Measurements from ENCODE around the gene MSI2.

Gene MSI2

DNA sequence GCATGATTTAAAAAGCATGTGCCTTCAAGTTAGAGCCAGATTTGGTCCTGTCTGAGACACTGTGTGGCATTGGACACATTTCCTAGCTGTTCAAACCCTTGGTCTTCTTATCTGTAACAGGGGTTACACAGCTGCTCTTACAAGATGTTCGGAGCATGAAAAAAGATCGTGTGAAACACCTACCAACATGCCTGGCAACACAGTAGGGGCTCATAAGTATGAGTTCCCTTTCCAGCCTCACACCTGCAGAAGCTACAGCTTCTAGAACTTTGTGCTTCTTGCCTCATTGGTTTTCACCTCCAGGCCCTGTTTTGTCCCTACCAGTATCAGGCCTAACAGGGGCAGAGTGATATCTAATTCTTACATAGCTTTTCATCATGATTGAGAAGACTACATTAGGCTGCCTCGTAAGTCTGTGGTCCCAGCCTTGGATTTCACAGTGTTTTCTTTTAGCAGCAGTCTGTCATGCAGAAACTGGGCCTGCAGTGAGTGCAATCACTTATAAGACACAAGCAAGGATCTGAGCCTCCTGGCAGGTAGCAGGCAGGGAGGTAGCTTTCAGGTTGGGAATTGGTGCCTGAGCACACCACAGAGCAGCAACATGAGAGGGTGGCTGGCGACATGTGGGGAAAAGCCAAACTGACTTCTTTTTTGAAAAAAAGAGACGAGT, 410.0 kb downstream of the MSI2 start:
- peak; percentile 40 for ATAC-seq
- peak overlapping the region; percentile 57 for H3K27ac Mint-ChIP-seq
- H3K4me1 Mint-ChIP-seq = peaks cover 34% of the 10 kb centered on the region
- H3K4me3 Mint-ChIP-seq = no peak overlapping the region
- no peaks in the 10 kb centered on the region for H3K9me3 Mint-ChIP-seq
- H3K27me3 Mint-ChIP-seq = no peaks in the 10 kb centered on the region
- H3K36me3 Mint-ChIP-seq = peaks cover 6% of the 10 kb centered on the region

DNA sequence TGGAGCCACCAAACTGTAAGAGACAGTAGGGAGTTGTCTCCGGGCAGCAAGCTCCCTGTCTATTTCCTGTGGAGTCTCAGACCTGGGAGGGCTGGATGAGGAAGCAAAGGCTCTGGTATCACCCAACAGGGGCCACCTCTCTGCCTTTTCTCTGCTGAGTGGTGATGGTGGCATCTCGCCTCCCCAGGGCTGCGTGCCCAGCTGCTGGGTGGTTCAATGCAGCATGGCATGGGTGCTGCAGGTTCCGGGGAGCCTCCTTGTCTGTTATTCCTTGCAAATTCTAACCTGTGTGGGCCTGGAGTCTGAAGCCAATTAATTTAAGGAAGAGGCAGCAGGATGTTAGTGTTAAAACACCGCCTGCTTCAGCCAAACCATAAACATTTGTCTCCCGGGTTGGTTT, 410.6 kb downstream of the MSI2 start:
- Mint-ChIP-seq H3K4me3 (no peak overlapping the region), H3K9me3 (no peaks in the 10 kb centered on the region), H3K36me3 (no peaks in the 10 kb centered on the region), H3K27me3 (no peaks in the 10 kb centered on the region), H3K27ac (peak overlapping the region; percentile 57), H3K4me1 (peaks cover 37% of the 10 kb centered on the region)
- ATAC-seq = no peak

DNA sequence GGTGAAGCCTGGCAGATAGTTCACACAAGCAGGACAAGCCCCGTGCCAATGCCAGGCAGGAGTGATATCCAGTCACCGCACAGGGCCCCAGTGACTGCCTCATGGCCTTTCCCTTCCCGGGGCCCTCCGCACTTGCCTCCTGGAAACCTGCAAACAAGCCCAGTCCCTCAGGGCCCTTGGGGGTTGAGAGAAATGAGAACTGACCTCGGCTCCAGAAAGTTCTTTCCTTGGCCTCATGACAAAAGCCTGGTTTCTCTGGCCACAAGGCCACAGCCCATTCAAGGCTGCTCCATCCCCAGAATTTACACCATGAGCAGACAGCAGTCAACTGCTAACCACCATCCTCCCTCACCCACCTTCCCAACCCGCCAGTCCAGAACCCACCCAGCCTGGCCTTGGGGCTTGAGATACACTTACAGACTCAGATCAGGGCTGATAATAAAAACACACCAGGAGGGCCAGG, 411.2 kb downstream of the MSI2 start:
- no peak for ATAC-seq
- H3K4me1 Mint-ChIP-seq = peaks cover 39% of the 10 kb centered on the region
- no peaks in the 10 kb centered on the region for H3K27me3 Mint-ChIP-seq
- no peaks in the 10 kb centered on the region for H3K9me3 Mint-ChIP-seq
- H3K27ac Mint-ChIP-seq = peak overlapping the region; percentile 57
- H3K4me3 Mint-ChIP-seq = no peak overlapping the region
- no peaks in the 10 kb centered on the region for H3K36me3 Mint-ChIP-seq

DNA sequence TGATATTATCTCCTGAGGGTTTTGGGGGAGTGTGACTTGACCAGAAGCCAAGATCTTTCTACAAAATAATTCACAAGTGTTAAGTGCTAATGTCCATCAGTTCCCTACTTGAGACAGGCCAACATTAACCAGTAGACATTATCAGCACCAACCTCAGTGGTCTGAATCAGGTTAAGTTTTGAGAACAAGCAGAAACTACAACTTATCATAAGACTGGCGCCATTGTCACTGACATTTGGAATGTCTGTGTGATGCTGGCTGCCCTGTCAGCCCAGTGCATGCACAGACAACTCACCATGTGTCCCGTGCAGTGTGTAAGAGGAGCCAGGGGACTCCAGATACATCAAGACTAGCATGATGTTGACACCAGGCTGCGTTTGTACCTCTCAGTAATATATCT, 412.0 kb downstream of the MSI2 start:
- no peak overlapping the region for H3K4me3 Mint-ChIP-seq
- H3K9me3 Mint-ChIP-seq = no peaks in the 10 kb centered on the region
- peaks cover 6% of the 10 kb centered on the region for H3K36me3 Mint-ChIP-seq
- no peaks in the 10 kb centered on the region for H3K27me3 Mint-ChIP-seq
- no peak overlapping the region for H3K27ac Mint-ChIP-seq
- no peak for ATAC-seq
- H3K4me1 Mint-ChIP-seq = peaks cover 30% of the 10 kb centered on the region

- H3K4me3 Mint-ChIP-seq = no peak overlapping the region
- no peaks in the 10 kb centered on the region for H3K27me3 Mint-ChIP-seq
- peaks cover 6% of the 10 kb centered on the region for H3K36me3 Mint-ChIP-seq
- H3K4me1 Mint-ChIP-seq = peaks cover 18% of the 10 kb centered on the region
- H3K9me3 Mint-ChIP-seq = no peaks in the 10 kb centered on the region
- H3K27ac Mint-ChIP-seq = no peak overlapping the region
- no peak for ATAC-seq
Observed at GRCh38 chr17:57669671-57670529, 413.6 kb downstream of the MSI2 start.

- Mint-ChIP-seq H3K9me3 (no peaks in the 10 kb centered on the region), H3K4me3 (no peak overlapping the region), H3K36me3 (peaks cover 17% of the 10 kb centered on the region), H3K4me1 (peaks cover 15% of the 10 kb centered on the region), H3K27ac (no peak overlapping the region), H3K27me3 (no peaks in the 10 kb centered on the region)
- ATAC-seq = no peak
Observed at GRCh38 chr17:57670769-57671569, 414.6 kb downstream of the MSI2 start.

DNA sequence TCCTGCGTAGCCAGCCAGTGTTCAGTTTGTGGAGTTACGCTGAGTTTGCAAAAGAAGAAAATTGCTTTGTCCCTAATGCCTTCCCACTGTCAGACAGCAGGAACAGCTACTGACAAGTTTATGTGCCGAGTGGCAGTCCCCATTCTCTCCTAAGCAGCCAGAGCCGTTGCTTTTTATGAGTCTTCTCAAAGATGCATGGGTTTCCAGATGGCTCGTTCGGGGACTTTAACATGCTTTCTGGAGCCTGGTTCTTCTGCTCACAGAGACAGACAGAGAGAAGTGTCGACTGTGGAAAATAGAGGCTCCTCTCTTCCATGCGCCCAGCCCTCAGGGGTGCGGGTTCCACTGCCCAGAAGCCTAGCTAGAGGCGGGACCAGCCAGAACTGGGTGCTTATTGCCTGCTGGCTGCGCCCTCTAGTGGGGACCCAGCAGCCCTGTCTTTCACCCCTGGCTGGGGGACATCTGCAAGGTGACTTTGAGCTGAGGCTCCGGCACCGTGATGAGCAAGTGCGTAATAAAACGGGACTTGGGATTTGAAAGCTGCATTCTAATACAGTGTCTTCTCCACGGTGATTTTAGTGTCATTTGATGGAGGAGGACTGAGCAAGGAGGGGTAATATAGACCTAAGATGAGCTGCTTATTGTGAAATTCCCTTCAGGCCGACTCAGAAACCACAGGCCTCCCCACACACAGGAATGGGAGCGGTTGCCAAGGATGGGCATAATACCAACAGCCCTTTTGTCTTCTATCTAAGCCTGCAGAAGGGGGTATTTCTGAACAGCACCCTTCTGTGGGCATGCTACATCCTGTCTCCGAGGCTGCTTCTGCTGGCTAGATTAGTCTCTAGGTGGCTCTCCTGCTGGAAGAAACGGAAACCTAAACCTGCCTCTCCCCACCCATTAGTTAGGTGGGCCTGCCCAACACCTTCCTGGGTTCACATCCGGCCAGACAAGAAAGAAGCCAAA, 415.6 kb downstream of the MSI2 start:
- no peak overlapping the region for H3K27ac Mint-ChIP-seq
- no peaks in the 10 kb centered on the region for H3K27me3 Mint-ChIP-seq
- ATAC-seq = peak; percentile 89
- H3K4me3 Mint-ChIP-seq = no peak overlapping the region
- peaks cover 8% of the 10 kb centered on the region for H3K4me1 Mint-ChIP-seq
- peaks cover 27% of the 10 kb centered on the region for H3K36me3 Mint-ChIP-seq
- H3K9me3 Mint-ChIP-seq = no peaks in the 10 kb centered on the region

DNA sequence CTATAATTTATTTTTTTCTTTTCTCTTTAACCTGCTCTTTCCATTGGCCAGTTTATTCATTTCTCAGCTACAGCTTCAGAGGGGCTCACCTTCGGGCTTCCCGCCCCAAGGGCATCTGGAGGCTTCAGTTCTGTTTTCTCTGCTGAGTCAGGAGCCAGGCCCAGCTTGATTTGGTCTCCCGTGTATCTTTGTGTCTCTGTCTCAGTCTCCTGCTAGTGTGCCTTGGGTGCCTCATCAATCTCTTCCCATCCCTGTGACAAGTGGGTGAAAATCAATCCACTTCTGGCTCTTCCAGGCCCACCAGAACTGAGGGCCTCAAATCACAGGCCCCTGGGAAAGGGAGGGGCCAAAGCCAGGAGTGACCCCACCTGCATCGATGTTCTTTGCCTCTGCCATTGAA, 416.6 kb downstream of the MSI2 start:
- no peaks in the 10 kb centered on the region for H3K27me3 Mint-ChIP-seq
- H3K27ac Mint-ChIP-seq = no peak overlapping the region
- H3K4me1 Mint-ChIP-seq = peaks cover 7% of the 10 kb centered on the region
- H3K4me3 Mint-ChIP-seq = no peak overlapping the region
- peaks cover 32% of the 10 kb centered on the region for H3K36me3 Mint-ChIP-seq
- no peak for ATAC-seq
- H3K9me3 Mint-ChIP-seq = no peaks in the 10 kb centered on the region

DNA sequence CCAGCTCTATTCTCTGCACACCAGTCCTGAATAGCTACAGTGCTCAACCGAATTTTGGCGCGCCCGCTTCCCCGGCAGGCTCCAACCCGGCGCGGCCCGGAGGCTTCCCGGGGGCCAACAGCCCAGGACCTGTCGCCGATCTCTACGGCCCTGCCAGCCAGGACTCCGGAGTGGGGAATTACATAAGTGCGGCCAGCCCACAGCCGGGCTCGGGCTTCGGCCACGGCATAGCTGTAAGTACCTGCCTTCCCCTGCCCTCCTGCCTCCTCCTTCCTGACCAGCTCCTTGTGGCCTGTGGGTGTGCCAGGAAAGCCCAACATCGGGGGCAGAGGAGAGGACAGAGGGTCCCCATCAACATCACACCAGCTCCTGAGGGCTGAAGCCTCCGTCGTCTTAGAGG, 418.6 kb downstream of the MSI2 start:
- H3K4me1 Mint-ChIP-seq = peaks cover 7% of the 10 kb centered on the region
- H3K9me3 Mint-ChIP-seq = no peaks in the 10 kb centered on the region
- peaks cover 40% of the 10 kb centered on the region for H3K36me3 Mint-ChIP-seq
- H3K4me3 Mint-ChIP-seq = no peak overlapping the region
- no peaks in the 10 kb centered on the region for H3K27me3 Mint-ChIP-seq
- no peak overlapping the region for H3K27ac Mint-ChIP-seq
- no peak for ATAC-seq

DNA sequence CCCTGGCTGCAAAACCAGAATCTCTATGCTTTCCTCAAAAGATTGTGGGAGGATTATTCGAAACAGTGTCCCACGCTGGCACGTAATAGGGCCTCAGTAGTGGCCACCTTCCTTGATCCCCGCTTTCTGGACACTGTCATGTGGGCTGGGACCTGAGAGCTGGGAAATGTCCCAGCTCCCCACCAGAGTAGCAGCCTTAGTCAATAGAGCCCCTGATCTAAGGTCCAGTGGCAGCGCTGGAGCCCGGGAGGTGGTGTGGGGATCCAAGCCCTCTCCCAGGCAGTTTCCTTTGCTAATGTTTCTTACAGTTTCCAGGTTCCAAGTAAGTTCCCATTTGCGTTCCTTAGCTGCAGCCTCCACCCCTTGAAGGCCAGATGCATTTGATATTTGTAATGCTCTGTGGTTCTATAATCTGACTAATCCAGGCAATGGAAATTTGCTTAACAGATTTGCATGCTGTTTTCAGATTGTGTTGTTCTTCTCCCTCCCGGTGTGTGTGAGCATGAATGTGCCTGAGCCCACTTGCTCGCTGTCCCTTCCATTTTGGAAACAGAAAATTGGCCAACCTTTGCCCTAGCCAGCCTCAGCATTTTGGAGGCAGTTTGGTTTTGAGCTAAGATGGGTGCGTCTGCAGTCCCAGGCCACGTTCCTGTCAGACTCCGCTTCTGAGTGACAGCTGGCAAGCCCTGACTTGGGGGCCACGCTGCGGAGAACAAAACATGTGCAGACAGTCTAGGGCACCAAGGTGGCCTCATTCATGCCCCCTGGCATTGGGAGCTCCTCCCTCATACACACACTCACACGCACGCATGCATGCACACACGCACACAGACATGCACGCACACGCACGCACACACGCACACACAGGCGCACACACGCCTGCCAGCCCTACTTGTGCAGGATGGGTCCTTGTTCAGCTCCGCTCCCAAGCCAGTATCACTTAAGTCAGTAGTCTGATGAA, 419.4 kb downstream of the MSI2 start:
- Mint-ChIP-seq H3K36me3 (peaks cover 44% of the 10 kb centered on the region), H3K27me3 (no peaks in the 10 kb centered on the region), H3K9me3 (no peaks in the 10 kb centered on the region), H3K4me3 (no peak overlapping the region), H3K4me1 (peaks cover 7% of the 10 kb centered on the region), H3K27ac (no peak overlapping the region)
- ATAC-seq = no peak

GRCh38 chr17:57676543-57676942, 420.2 kb downstream of the MSI2 start:
- no peak overlapping the region for H3K4me3 Mint-ChIP-seq
- H3K4me1 Mint-ChIP-seq = peaks cover 7% of the 10 kb centered on the region
- no peak overlapping the region for H3K27ac Mint-ChIP-seq
- no peaks in the 10 kb centered on the region for H3K27me3 Mint-ChIP-seq
- H3K9me3 Mint-ChIP-seq = no peaks in the 10 kb centered on the region
- peaks cover 44% of the 10 kb centered on the region for H3K36me3 Mint-ChIP-seq
- no peak for ATAC-seq

GRCh38 chr17:57677301-57677700, 421.0 kb downstream of the MSI2 start:
- H3K9me3 Mint-ChIP-seq = no peaks in the 10 kb centered on the region
- no peak overlapping the region for H3K27ac Mint-ChIP-seq
- no peak overlapping the region for H3K4me3 Mint-ChIP-seq
- no peaks in the 10 kb centered on the region for H3K27me3 Mint-ChIP-seq
- no peaks in the 10 kb centered on the region for H3K4me1 Mint-ChIP-seq
- peaks cover 44% of the 10 kb centered on the region for H3K36me3 Mint-ChIP-seq
- ATAC-seq = no peak

- Mint-ChIP-seq H3K9me3 (no peaks in the 10 kb centered on the region), H3K4me3 (no peak overlapping the region), H3K36me3 (peaks cover 46% of the 10 kb centered on the region), H3K27me3 (no peaks in the 10 kb centered on the region), H3K27ac (no peak overlapping the region), H3K4me1 (no peaks in the 10 kb centered on the region)
- ATAC-seq = no peak
Observed at GRCh38 chr17:57677858-57678257, 421.5 kb downstream of the MSI2 start.

All from stimulated activated memory B cell treated with anti-CD40 and anti-IgM and Interleukin-4, amounts not matched to agents 10 μg/mL and 1 μg/mL and 100 μg/mL, for 72 hours (primary cell).